ENCODE results near the gene MKNK1.

GRCh38 chr1:46537651-46538050, 66.4 kb downstream of the MKNK1 start:
- TF ChIP-seq CTCF (IDR thresholded peaks at IDR 0.05) (no peak), ZFX (IDR thresholded peaks at IDR 0.05; ENCODE audit: borderline replicate concordance) (no peak)
